GM18909 (cell line): ENCODE measurements around the gene MRPS10.

Source experiments
- ATAC-seq: cut with Tn5 transposase; IDR thresholded peaks from one replicate; pipeline ENCODE4 v1.9.1; 2021; ENCODE audit warnings: mild to moderate bottlenecking; ENCODE audit not compliant: unreplicated experiment, poor library complexity

MRPS10 gene

GRCh38 chr6:42239736-42240375 lies 22.2 kb upstream of the MRPS10 start:
- ATAC-seq, result no peak

- ATAC-seq, result no peak
Measured at GRCh38 chr6:42239333-42239732, 21.7 kb upstream of the MRPS10 start.

GRCh38 chr6:42237857-42238256 lies 20.2 kb upstream of the MRPS10 start:
- no peak for ATAC-seq

- peak; percentile 39 for ATAC-seq
Measured at GRCh38 chr6:42236682-42237473, 19.2 kb upstream of the MRPS10 start.

- no peak for ATAC-seq
Measured at GRCh38 chr6:42236030-42236429, 18.4 kb upstream of the MRPS10 start.

GRCh38 chr6:42232035-42232434 lies 14.4 kb upstream of the MRPS10 start:
- ATAC-seq, result no peak

GRCh38 chr6:42230345-42231321 lies 13.0 kb upstream of the MRPS10 start:
- ATAC-seq, result no peak

- ATAC-seq, result no peak
Measured at GRCh38 chr6:42229506-42230119, 12.0 kb upstream of the MRPS10 start.

- no peak for ATAC-seq
Measured at GRCh38 chr6:42228305-42228704, 10.6 kb upstream of the MRPS10 start.

GRCh38 chr6:42227173-42227850 lies 9.7 kb upstream of the MRPS10 start:
- no peak for ATAC-seq

- ATAC-seq, result no peak
Measured at GRCh38 chr6:42226645-42227143, 9.0 kb upstream of the MRPS10 start.

GRCh38 chr6:42226161-42226611 lies 8.5 kb upstream of the MRPS10 start:
- ATAC-seq, result no peak

- no peak for ATAC-seq
Measured at GRCh38 chr6:42225419-42225818, 7.8 kb upstream of the MRPS10 start.

- ATAC-seq, result no peak
Measured at GRCh38 chr6:42225029-42225339, 7.3 kb upstream of the MRPS10 start.

- ATAC-seq, result peak; percentile 85
Measured at GRCh38 chr6:42224222-42225028, 6.8 kb upstream of the MRPS10 start.

GRCh38 chr6:42222448-42222847 lies 4.8 kb upstream of the MRPS10 start:
- no peak for ATAC-seq

- ATAC-seq, result no peak
Measured at GRCh38 chr6:42221546-42221945, 3.9 kb upstream of the MRPS10 start.

GRCh38 chr6:42220807-42221206 lies 3.1 kb upstream of the MRPS10 start:
- ATAC-seq, result no peak

- no peak for ATAC-seq
Measured at GRCh38 chr6:42217157-42217518, 523 bp downstream of the MRPS10 start.
